AG09309 (cell line): ENCODE data around the gene ZC3H18.

Experiments used
- DNase-seq: peaks from one replicate; pipeline ENCODE4 v3.0.0-alpha.2; 2010; ENCODE audit warnings: low read depth
- H3K4me3 ChIP-seq: 2 replicates; pipeline ENCODE4 v1.5.1; 2011; ENCODE audit warnings: mild to moderate bottlenecking, low read depth, low read length, moderate library complexity; ENCODE audit not compliant: control insufficient read depth
- TF ChIP-seq, protein P1 (sequence below): IDR thresholded peaks from 2 replicates; pipeline ENCODE4 v1.5.1; 2011; ENCODE audit warnings: mild to moderate bottlenecking, low read depth, low read length, inconsistent platforms; ENCODE audit not compliant: insufficient read depth, control insufficient read depth; ENCODE audit errors: missing control alignments

ZC3H18 gene

GRCh38 chr16:88636488-88637265 is 66.5 kb downstream of the ZC3H18 start:
- TF ChIP-seq, protein P1, sequence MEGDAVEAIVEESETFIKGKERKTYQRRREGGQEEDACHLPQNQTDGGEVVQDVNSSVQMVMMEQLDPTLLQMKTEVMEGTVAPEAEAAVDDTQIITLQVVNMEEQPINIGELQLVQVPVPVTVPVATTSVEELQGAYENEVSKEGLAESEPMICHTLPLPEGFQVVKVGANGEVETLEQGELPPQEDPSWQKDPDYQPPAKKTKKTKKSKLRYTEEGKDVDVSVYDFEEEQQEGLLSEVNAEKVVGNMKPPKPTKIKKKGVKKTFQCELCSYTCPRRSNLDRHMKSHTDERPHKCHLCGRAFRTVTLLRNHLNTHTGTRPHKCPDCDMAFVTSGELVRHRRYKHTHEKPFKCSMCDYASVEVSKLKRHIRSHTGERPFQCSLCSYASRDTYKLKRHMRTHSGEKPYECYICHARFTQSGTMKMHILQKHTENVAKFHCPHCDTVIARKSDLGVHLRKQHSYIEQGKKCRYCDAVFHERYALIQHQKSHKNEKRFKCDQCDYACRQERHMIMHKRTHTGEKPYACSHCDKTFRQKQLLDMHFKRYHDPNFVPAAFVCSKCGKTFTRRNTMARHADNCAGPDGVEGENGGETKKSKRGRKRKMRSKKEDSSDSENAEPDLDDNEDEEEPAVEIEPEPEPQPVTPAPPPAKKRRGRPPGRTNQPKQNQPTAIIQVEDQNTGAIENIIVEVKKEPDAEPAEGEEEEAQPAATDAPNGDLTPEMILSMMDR, result no peak
- DNase-seq, result no peak

GRCh38 chr16:88638323-88639230 is 68.4 kb downstream of the ZC3H18 start, which contains the start of gene IL17C:
TSS of gene IL17C (plus strand) at chr16:88638572. CDS start at chr16:88638642, 70 bp downstream.
- no peak within 1 kb of the TSS for H3K4me3 ChIP-seq
- no peak for DNase-seq
- TF ChIP-seq, protein P1, result no peak

More at GRCh38 chr16:88636488-88637265, 66.5 kb downstream of the ZC3H18 start:
- no peak overlapping the region for H3K4me3 ChIP-seq

- TF ChIP-seq, protein P1, result no peak
- no peak for DNase-seq
- H3K4me3 ChIP-seq, result no peak overlapping the region
Measured at GRCh38 chr16:88639231-88640038, 69.2 kb downstream of the ZC3H18 start.

DNA sequence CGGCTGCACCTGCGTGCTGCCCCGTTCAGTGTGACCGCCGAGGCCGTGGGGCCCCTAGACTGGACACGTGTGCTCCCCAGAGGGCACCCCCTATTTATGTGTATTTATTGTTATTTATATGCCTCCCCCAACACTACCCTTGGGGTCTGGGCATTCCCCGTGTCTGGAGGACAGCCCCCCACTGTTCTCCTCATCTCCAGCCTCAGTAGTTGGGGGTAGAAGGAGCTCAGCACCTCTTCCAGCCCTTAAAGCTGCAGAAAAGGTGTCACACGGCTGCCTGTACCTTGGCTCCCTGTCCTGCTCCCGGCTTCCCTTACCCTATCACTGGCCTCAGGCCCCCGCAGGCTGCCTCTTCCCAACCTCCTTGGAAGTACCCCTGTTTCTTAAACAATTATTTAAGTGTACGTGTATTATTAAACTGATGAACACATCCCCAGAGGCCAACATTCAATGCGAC is 69.9 kb downstream of the ZC3H18 start:
- no peak for DNase-seq
- no peak overlapping the region for H3K4me3 ChIP-seq
- TF ChIP-seq, protein P1, result no peak

DNA sequence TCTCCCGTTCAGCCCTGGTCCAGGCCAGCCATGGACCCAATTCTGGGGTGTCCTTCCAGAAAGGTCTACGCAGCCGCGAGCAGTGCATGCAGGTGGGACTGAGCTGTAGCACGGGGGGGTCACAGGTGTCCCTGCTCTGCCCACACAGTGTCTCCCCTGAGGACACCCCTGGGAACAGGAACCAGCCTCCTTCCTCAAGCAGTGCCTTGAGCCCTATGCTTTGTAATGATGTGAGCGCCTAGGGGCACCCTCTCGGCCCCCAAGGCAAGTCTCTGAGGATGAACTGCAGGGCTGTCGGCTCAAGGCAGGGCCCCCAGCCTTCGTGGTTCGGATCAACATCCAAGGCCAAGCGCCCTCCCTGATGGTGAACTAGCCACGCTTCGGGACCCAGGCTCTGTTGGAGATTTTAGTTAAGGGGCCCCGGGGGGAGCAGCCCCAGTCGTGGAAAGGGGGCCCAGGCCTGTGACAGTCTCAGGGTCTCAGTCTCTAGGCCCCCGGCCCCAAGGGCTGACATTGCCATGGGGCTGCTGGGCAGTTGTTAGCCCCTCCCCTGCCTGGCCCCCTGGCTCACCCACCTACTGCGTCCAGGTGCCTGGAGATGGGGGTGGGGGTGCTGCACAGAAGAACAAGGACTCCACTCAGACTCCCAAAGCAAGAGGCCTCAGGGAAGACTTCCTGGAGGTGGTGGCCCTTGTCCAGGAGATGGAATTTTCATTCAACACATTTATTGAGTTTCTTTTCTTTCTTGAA is 70.5 kb downstream of the ZC3H18 start:
- DNase-seq, result no peak
- TF ChIP-seq, protein P1, result no peak
- H3K4me3 ChIP-seq, result no peak overlapping the region
